GM20000 (cell line): ENCODE measurements around the gene FAM187B.
A peak's percentile ranks its signal among the peaks of the same experiment; 100 is the strongest.
"Not testable (repeated sequence)": the region's sequence is repeated elsewhere in the genome, so short reads cannot be mapped to it uniquely, and the experiment has no call there.

Experiments used
- DNase-seq: peaks from one replicate; pipeline ENCODE4 v3.0.0; 2012; ENCODE audit warnings: low spot score
- TF ChIP-seq, protein P1 (sequence below): IDR thresholded peaks from 2 replicates; pipeline ENCODE4 v1.5.1; 2012; ENCODE audit warnings: mild to moderate bottlenecking, control low read depth; ENCODE audit errors: extremely low read depth, missing control alignments

FAM187B gene

DNA sequence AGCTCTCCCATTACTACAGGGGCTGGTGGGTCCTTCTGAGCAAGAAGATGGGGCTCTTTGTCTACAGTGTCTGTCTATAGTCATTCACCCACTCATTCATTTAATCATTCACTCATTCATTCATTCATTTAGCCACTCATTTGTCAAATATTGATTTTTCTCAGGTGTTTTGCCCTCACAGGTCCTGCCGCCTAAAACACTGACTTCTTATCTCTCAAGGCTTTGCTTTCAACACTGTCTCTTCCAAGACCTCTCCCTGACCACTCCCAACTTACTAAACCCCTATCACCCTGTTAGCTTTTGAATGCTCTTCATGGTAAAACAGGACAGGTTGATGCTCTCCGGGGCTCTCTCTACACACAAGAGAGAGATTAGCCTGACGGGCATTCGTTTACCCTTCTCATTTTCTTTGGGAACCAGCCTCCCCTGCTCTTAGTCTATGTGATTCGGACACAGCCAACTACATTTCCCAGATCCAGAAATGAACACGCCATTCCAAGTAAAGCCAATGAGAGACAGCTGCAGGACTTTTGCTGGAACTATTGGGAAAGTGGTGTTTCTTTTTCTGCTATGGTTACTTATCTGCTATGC, 22.7 kb downstream of the FAM187B start:
- DNase-seq, result no peak
- TF ChIP-seq, protein P1, sequence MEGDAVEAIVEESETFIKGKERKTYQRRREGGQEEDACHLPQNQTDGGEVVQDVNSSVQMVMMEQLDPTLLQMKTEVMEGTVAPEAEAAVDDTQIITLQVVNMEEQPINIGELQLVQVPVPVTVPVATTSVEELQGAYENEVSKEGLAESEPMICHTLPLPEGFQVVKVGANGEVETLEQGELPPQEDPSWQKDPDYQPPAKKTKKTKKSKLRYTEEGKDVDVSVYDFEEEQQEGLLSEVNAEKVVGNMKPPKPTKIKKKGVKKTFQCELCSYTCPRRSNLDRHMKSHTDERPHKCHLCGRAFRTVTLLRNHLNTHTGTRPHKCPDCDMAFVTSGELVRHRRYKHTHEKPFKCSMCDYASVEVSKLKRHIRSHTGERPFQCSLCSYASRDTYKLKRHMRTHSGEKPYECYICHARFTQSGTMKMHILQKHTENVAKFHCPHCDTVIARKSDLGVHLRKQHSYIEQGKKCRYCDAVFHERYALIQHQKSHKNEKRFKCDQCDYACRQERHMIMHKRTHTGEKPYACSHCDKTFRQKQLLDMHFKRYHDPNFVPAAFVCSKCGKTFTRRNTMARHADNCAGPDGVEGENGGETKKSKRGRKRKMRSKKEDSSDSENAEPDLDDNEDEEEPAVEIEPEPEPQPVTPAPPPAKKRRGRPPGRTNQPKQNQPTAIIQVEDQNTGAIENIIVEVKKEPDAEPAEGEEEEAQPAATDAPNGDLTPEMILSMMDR, result no peak

DNA sequence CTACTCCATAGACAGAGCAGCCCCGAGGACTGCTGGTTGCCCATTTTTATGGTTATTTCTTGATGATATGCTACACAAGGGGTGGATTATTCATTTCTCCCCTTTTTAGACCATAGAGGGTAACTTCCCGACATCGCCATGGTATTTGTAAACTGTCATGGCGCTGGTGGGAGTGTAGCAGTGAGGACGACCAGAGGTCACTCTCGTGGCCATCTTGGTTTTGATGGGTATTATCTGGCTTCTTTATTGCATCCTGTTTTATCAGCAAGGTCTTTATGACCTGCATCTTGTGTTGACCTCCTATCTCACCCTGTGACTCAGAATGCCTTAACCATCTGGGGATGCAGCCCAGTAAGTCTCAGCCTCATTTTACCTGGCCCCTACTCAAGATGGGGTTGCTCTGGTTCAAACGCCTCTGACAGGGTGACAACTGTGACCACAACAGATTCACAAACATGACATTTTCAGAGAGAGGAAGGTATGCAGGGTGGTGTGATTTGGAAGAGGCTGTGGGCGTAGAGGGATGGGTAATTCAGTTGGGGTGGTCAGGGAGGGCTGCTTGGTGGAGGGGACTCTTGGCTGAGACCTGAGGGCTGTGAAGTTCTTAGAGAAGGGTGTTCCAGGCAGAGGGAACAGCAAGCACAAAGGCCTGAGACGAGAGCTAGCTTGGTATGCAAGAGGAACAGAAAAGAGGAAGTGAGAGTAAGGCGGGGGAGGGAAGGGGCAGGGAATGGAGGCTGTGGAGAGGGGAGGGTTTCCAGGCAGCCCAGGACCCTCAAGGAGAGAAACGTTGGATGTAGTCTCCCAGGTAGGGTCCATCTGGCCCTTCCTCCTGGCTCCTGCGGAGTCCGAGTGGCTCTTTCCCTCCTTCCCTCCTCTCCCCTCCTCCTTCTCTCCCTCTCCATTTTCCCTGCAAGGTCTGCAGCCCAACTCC, 23.5 kb downstream of the FAM187B start:
- TF ChIP-seq, protein P1, result no peak
- DNase-seq, result peak; percentile 78

- TF ChIP-seq, protein P1, result no peak
- no peak for DNase-seq
Measured at GRCh38 chr19:35202722-35203688, 25.5 kb downstream of the FAM187B start.

DNA sequence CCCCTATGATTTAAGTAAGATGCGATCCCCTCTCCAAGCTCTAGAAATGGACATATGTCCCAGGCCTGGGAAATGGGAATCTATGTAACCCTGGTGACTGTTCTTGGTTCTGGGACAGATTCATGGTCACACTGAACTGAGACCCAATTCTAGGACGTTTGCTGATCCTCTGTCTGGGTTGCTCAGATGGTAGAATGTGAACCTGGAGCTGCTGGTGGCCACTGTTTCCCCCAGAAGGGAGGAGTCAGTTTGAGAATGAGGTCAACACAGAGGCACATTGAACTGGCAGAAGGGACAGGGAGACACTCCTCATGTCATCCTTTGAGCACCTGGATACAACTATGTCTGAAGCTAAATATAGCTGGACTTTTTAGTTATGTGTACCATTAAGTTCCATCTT, 29.1 kb downstream of the FAM187B start:
- TF ChIP-seq, protein P1, result no peak

GRCh38 chr19:35196861-35197260, 31.7 kb downstream of the FAM187B start:
- DNase-seq, result not testable (repeated sequence)

More for the DNA sequence above, 29.1 kb downstream of the FAM187B start:
- DNase-seq, result no peak

DNA sequence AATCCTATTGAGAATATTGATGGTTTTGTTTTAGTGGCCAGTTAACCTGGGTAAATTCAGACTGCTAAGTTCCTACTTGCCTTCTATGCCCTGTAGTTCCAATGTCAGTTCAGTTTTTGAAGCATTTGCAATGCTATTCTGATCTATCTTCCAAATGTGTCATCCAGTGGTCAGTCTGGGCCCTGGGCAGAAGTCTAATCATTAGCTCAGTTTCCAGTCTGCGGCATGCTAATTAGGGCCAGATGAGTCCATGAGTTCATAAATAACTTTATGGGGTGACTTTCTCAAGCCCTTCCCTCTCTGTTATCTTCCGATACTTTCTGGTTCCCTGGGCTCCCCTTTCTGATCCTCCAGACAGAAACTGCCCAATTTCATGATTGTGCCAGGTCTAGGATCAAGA, 32.7 kb downstream of the FAM187B start:
- no peak for DNase-seq
- TF ChIP-seq, protein P1, result no peak

- no peak for DNase-seq
- TF ChIP-seq, protein P1, result no peak
Measured at GRCh38 chr19:35194012-35194984, 34.2 kb downstream of the FAM187B start.
